Measurements from ENCODE around the gene GOLM1. TPM values are rescaled to one million over a fixed set of nuclear protein-coding genes. Genes with fewer than 3 reads are reported as not detected.
"Not testable (repeated sequence)": the region's sequence is repeated elsewhere in the genome, so short reads cannot be mapped to it uniquely, and the experiment has no call there.

GOLM1 gene
- 81.1 and 177 TPM in 2 replicates for total RNA-seq

- no peak for DNase-seq (ENCODE audit: low read depth)
Observed at GRCh38 chr9:86098824-86099700, at the start of gene GOLM1. Gene GOLM1, minus strand, starts transcription at chr9:86099558. Its CDS starts 20,238 bp downstream, at chr9:86079320.

GRCh38 chr9:86146671-86147070, 47.3 kb upstream of the GOLM1 start:
- DNase-seq (ENCODE audit: low read depth), result peak; percentile 38

- not testable (repeated sequence) for DNase-seq (ENCODE audit: low read depth)
Observed at GRCh38 chr9:86145960-86146359, 46.6 kb upstream of the GOLM1 start.

- DNase-seq (ENCODE audit: low read depth), result no peak
Observed at GRCh38 chr9:86142973-86143372, 43.6 kb upstream of the GOLM1 start.

GRCh38 chr9:86141843-86142242, 42.5 kb upstream of the GOLM1 start:
- no peak for DNase-seq (ENCODE audit: low read depth)

- DNase-seq (ENCODE audit: low read depth), result no peak
Observed at GRCh38 chr9:86135371-86135770, 36.0 kb upstream of the GOLM1 start.

GRCh38 chr9:86134361-86134760, 35.0 kb upstream of the GOLM1 start:
- no peak for DNase-seq (ENCODE audit: low read depth)

GRCh38 chr9:86128235-86128822, 29.0 kb upstream of the GOLM1 start:
- peak; percentile 42 for DNase-seq (ENCODE audit: low read depth)

GRCh38 chr9:86126998-86127972, 27.9 kb upstream of the GOLM1 start:
- DNase-seq (ENCODE audit: low read depth), result peak; percentile 98

GRCh38 chr9:86122311-86122710, 23.0 kb upstream of the GOLM1 start:
- no peak for DNase-seq (ENCODE audit: low read depth)

- DNase-seq (ENCODE audit: low read depth), result no peak
Observed at GRCh38 chr9:86119457-86119856, 20.1 kb upstream of the GOLM1 start.

- DNase-seq (ENCODE audit: low read depth), result no peak
Observed at GRCh38 chr9:86116425-86116824, 17.1 kb upstream of the GOLM1 start.

- DNase-seq (ENCODE audit: low read depth), result no peak
Observed at GRCh38 chr9:86115886-86116285, 16.5 kb upstream of the GOLM1 start.

GRCh38 chr9:86112057-86112456, 12.7 kb upstream of the GOLM1 start:
- no peak for DNase-seq (ENCODE audit: low read depth)

- DNase-seq (ENCODE audit: low read depth), result no peak
Observed at GRCh38 chr9:86102626-86103025, 3.3 kb upstream of the GOLM1 start.

- peak; percentile 47 for DNase-seq (ENCODE audit: low read depth)
Observed at GRCh38 chr9:86099701-86100364, 475 bp upstream of the GOLM1 start.

GRCh38 chr9:86097510-86098224, 1.7 kb downstream of the GOLM1 start:
- DNase-seq (ENCODE audit: low read depth), result no peak

- peak; percentile 75 for DNase-seq (ENCODE audit: low read depth)
Observed at GRCh38 chr9:86096386-86096785, 3.0 kb downstream of the GOLM1 start.

- peak; percentile 86 for DNase-seq (ENCODE audit: low read depth)
Observed at GRCh38 chr9:86093788-86094555, 5.4 kb downstream of the GOLM1 start.

- DNase-seq (ENCODE audit: low read depth), result no peak
Observed at GRCh38 chr9:86091477-86091876, 7.9 kb downstream of the GOLM1 start.
